NCI-H82 (cell line): ENCODE measurements around the gene FAM111A.

Experiments used
- DNase-seq: peaks from one replicate; lab custom pipeline; 2025; lab: John Stamatoyannopoulos, UW

FAM111A gene

DNA sequence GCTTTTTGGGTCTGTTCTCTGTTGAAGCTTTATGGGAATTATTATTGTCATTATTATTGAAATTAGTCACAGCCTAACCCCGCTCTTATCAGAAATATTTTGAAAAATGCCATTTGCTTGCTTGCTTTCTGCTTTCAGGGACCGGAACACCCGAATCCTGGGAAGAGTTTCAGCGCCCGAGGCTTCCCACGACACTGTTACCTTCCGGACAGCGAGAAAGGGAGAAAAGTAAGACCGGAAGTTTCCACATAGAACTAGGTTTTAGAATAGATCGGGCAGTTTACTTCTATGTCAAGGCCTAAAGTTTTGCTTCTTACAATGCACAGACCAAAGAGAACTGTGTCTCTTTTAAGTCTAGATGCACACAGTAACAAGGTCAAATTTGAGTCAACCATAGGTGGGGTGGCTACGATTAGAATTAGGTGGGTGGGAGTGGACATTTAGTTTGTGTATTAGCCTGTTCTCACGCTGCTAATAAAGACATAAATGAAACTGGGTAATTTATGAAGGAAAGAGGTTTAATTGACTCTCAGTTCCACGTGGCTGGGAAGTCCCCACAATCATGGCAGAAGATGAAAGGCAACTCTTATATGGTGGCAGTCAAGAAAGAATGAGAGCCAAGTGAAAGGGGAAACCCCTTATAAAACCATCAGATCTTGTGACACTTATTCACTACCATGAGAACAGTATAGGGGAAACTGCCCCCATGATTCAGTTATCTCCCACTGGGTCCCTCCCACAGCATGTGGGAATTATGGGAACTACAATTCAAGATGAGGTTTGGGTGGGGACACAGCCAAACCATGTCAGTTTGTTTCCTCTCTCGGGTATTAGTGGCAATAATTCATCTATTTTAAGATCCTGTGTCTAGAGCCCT, 57.1 kb downstream of the FAM111A start:
- DNase-seq, result no peak

GRCh38 chr11:59200423-59200746, 57.7 kb downstream of the FAM111A start:
- DNase-seq, result no peak

GRCh38 chr11:59201353-59201752, 58.7 kb downstream of the FAM111A start:
- DNase-seq, result no peak
